Left forelimb (tissue), 1 donor: ENCODE measurements around the gene RPS6KB1.
"Not testable (repeated sequence)": the region's sequence is repeated elsewhere in the genome, so short reads cannot be mapped to it uniquely, and the experiment has no call there.

ENCODE experiments used
- DNase-seq: peaks from one replicate; pipeline ENCODE4 v3.0.0-alpha.2; 2018; ENCODE audit warnings: low spot score

The RPS6KB1 gene

GRCh38 chr17:59946433-59946832, 53.5 kb downstream of the RPS6KB1 start:
- not testable (repeated sequence) for DNase-seq

- not testable (repeated sequence) for DNase-seq
Observed at GRCh38 chr17:59947310-59947709, 54.4 kb downstream of the RPS6KB1 start.

- DNase-seq, result no peak
Observed at GRCh38 chr17:59950049-59950448, 57.1 kb downstream of the RPS6KB1 start.

- DNase-seq, result no peak
Observed at GRCh38 chr17:59954856-59955255, 61.9 kb downstream of the RPS6KB1 start.

GRCh38 chr17:59959574-59959973, 66.7 kb downstream of the RPS6KB1 start:
- DNase-seq, result not testable (repeated sequence)

- no peak for DNase-seq
Observed at GRCh38 chr17:59962739-59963318, 69.9 kb downstream of the RPS6KB1 start.

GRCh38 chr17:59963738-59964481, 71.0 kb downstream of the RPS6KB1 start:
- DNase-seq, result no peak

GRCh38 chr17:59964482-59965328, 71.8 kb downstream of the RPS6KB1 start, which contains the start of gene RNFT1:
Gene RNFT1, minus strand, starts transcription at chr17:59964740. Its CDS starts 77 bp downstream, at chr17:59964663.
- peak; percentile 93 for DNase-seq

- not testable (repeated sequence) for DNase-seq
Observed at GRCh38 chr17:59971771-59972170, 78.8 kb downstream of the RPS6KB1 start.

GRCh38 chr17:59972778-59973177, 79.9 kb downstream of the RPS6KB1 start:
- DNase-seq, result no peak

- not testable (repeated sequence) for DNase-seq
Observed at GRCh38 chr17:59973483-59973882, 80.6 kb downstream of the RPS6KB1 start.

GRCh38 chr17:59975166-59975565, 82.2 kb downstream of the RPS6KB1 start:
- not testable (repeated sequence) for DNase-seq

- DNase-seq, result not testable (repeated sequence)
Observed at GRCh38 chr17:59996608-59997007, 103.7 kb downstream of the RPS6KB1 start.
